ENCODE data around the gene CRABP2. TPM values are rescaled to one million over a fixed set of nuclear protein-coding genes. Genes with fewer than 3 reads are reported as not detected.
A peak's percentile ranks its signal among the peaks of the same experiment; 100 is the strongest.

Gene CRABP2
- total and polyA plus RNA-seq, 10 of the 15 experiments (the other 5 are each of a cell fraction or from before 2014, with no cell fraction given) = 0.21 to 1.3 (median 0.41) TPM

- SMC1A ChIA-PET (ENCODE audit: uncharacterized antibody, unreplicated experiment) = interaction anchor here (2.0 to 2.2 kb wide), 2 partner anchors 11 to 177 kb away, joined by 6 to 15 read pairs; no protein-coding TSS in a partner anchor
These were observed 9.4 kb upstream of the CRABP2 start for GRCh38 chr1:156714830-156715229.

More at GRCh38 chr1:156714830-156715229, 9.4 kb upstream of the CRABP2 start:
- Histone ChIP-seq H3K4me3 (no peak overlapping the region), H3K9me3 (replicated peaks; ENCODE audit: control insufficient read depth, insufficient read depth, low read length) (no peaks in the 10 kb centered on the region), H3K27ac (ENCODE audit: control insufficient read depth, insufficient read depth) (no peak overlapping the region), H3K79me2 (ENCODE audit: control insufficient read depth, insufficient read depth, low read length) (peaks cover under 1% of the 10 kb centered on the region; the same call in 1 of the 2 replicates), H3K9ac (ENCODE audit: control insufficient read depth, insufficient read depth, low read length) (no peak overlapping the region), H3K27me3 (replicated peaks in 1 of 2; ENCODE audit: control insufficient read depth in 2 of 2, insufficient read depth in 2 of 2, low read length in 1 of 2) (no peaks in the 10 kb centered on the region), H4K20me1 (ENCODE audit: control insufficient read depth, insufficient read depth) (no peaks in the 10 kb centered on the region), H3K4me1 (ENCODE audit: control insufficient read depth, insufficient read depth, low read length) (no peaks in the 10 kb centered on the region), H3K36me3 (ENCODE audit: control insufficient read depth in 2 of 2, insufficient read depth in 2 of 2, low read length in 1 of 2) (peaks cover 0 to under 1% of the 10 kb centered on the region in 2 experiments; a peak in 2 of 4 replicates), H2AFZ (ENCODE audit: control insufficient read depth, low read depth, low read length) (no peak overlapping the region), H3K4me2 (ENCODE audit: control insufficient read depth, insufficient read depth) (no peak overlapping the region)
- intact Hi-C loops (cut with micrococcal nuclease; ENCODE audit: unreplicated experiment) = no loop called here
- no peak for FAIRE-seq
- TF ChIP-seq ZBED1 (IDR thresholded peaks at IDR 0.05; ENCODE audit: borderline replicate concordance) = no peak
- no peak for TF ChIP-seq IRF4 (IDR thresholded peaks at IDR 0.05; ENCODE audit: low read depth, low read length)
- no peak for TF ChIP-seq MEF2A (IDR thresholded peaks at IDR 0.05; ENCODE audit: insufficient read depth, low read depth, low read length)
- TF ChIP-seq TCF7 (IDR thresholded peaks at IDR 0.05; ENCODE audit: borderline replicate concordance) = no peak
- TF ChIP-seq SMAD5 (IDR thresholded peaks at IDR 0.05; ENCODE audit: low read depth) = no peak
- TF ChIP-seq POU2F2 (IDR thresholded peaks at IDR 0.05; ENCODE audit: borderline replicate concordance, low read depth, low read length) = no peak
- no peak for TF ChIP-seq TARDBP (IDR thresholded peaks at IDR 0.05; ENCODE audit: borderline replicate concordance)
- TF ChIP-seq ZNF622 (IDR thresholded peaks at IDR 0.05) = no peak
- TF ChIP-seq, protein P1, sequence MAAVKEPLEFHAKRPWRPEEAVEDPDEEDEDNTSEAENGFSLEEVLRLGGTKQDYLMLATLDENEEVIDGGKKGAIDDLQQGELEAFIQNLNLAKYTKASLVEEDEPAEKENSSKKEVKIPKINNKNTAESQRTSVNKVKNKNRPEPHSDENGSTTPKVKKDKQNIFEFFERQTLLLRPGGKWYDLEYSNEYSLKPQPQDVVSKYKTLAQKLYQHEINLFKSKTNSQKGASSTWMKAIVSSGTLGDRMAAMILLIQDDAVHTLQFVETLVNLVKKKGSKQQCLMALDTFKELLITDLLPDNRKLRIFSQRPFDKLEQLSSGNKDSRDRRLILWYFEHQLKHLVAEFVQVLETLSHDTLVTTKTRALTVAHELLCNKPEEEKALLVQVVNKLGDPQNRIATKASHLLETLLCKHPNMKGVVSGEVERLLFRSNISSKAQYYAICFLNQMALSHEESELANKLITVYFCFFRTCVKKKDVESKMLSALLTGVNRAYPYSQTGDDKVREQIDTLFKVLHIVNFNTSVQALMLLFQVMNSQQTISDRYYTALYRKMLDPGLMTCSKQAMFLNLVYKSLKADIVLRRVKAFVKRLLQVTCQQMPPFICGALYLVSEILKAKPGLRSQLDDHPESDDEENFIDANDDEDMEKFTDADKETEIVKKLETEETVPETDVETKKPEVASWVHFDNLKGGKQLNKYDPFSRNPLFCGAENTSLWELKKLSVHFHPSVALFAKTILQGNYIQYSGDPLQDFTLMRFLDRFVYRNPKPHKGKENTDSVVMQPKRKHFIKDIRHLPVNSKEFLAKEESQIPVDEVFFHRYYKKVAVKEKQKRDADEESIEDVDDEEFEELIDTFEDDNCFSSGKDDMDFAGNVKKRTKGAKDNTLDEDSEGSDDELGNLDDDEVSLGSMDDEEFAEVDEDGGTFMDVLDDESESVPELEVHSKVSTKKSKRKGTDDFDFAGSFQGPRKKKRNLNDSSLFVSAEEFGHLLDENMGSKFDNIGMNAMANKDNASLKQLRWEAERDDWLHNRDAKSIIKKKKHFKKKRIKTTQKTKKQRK (IDR thresholded peaks at IDR 0.05; ENCODE audit: low read depth, low read length) = no peak
- no peak for TF ChIP-seq POLR2AphosphoS2 (IDR thresholded peaks at IDR 0.05; ENCODE audit: low read depth, low read length)
- no peak for TF ChIP-seq YY1 (IDR thresholded peaks at IDR 0.05; ENCODE audit: low read depth, low read length)
- TF ChIP-seq EGR1 (IDR thresholded peaks at IDR 0.05; ENCODE audit: borderline replicate concordance in 1 of 2, low read depth in 2 of 2, low read length in 2 of 2) = no peak
- TF ChIP-seq CBX3 (IDR thresholded peaks at IDR 0.05; ENCODE audit: borderline replicate concordance, low read depth) = no peak
- ChIA-PET POLR2A (interaction anchor here (0.6 to 1.6 kb wide), 3 partner anchors 11 to 14 kb away, joined by 3 to 11 read pairs (median 5); partner anchors contain the start of genes ISG20L2 and METTL25B), RAD21 (ENCODE audit: unreplicated experiment) (no interaction called here), CTCF (interaction anchor here (0.6 to 10.0 kb wide), 5 partner anchors 11 to 213 kb away, joined by 3 to 68 read pairs (median 4); no protein-coding TSS in a partner anchor)
- in situ Hi-C loops (cut with MboI) = no loop called here
- ATAC-seq = no peak
- BruUV-seq (replicated peaks) = TSS peak; percentile 63
- no peak for DNase-seq (ENCODE audit: low read depth, low spot score)
- WGBS (ENCODE audit: insufficient coverage, insufficient replicate concordance, low lambda C conversion rate, missing lambda C conversion rate) = 90% methylated on average over 2 of the region's 3 CpGs

Data from GM12878 (cell line).